ENCODE data around the gene LLGL1. TPM values are rescaled to one million over a fixed set of nuclear protein-coding genes. Genes with fewer than 3 reads are reported as not detected.

LLGL1 gene
- total RNA-seq, 1 donor from 2014 or later, result 61.2 TPM

DNA sequence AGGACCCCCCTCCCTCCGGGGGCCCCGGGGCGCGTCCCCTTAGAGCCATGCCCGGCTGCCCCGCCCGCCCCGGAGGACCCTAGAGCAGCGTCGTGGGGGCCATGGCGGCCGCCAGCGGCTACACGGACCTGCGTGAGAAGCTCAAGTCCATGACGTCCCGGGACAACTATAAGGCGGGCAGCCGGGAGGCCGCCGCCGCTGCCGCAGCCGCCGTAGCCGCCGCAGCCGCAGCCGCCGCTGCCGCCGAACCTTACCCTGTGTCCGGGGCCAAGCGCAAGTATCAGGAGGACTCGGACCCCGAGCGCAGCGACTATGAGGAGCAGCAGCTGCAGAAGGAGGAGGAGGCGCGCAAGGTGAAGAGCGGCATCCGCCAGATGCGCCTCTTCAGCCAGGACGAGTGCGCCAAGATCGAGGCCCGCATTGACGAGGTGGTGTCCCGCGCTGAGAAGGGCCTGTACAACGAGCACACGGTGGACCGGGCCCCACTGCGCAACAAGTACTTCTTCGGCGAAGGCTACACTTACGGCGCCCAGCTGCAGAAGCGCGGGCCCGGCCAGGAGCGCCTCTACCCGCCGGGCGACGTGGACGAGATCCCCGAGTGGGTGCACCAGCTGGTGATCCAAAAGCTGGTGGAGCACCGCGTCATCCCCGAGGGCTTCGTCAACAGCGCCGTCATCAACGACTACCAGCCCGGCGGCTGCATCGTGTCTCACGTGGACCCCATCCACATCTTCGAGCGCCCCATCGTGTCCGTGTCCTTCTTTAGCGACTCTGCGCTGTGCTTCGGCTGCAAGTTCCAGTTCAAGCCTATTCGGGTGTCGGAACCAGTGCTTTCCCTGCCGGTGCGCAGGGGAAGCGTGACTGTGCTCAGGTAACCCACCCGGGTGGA lies 41.0 kb upstream of the LLGL1 start:
- H3K36me3 Mint-ChIP-seq, result peaks cover 11% of the 10 kb centered on the region
- TF ChIP-seq, protein P1, sequence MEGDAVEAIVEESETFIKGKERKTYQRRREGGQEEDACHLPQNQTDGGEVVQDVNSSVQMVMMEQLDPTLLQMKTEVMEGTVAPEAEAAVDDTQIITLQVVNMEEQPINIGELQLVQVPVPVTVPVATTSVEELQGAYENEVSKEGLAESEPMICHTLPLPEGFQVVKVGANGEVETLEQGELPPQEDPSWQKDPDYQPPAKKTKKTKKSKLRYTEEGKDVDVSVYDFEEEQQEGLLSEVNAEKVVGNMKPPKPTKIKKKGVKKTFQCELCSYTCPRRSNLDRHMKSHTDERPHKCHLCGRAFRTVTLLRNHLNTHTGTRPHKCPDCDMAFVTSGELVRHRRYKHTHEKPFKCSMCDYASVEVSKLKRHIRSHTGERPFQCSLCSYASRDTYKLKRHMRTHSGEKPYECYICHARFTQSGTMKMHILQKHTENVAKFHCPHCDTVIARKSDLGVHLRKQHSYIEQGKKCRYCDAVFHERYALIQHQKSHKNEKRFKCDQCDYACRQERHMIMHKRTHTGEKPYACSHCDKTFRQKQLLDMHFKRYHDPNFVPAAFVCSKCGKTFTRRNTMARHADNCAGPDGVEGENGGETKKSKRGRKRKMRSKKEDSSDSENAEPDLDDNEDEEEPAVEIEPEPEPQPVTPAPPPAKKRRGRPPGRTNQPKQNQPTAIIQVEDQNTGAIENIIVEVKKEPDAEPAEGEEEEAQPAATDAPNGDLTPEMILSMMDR (conservative IDR thresholded peaks at IDR 0.05), result no peak
- H3K4me3 Mint-ChIP-seq, result peak overlapping the region; percentile 99
- peaks cover 46% of the 10 kb centered on the region for H3K4me1 Mint-ChIP-seq (ENCODE audit: unreplicated experiment)
- no peak for DNase-seq (ENCODE audit: extremely low spot score, unreplicated experiment)
- no peaks in the 10 kb centered on the region for H3K9me3 Mint-ChIP-seq
- H3K27me3 Mint-ChIP-seq, result peaks cover 3% of the 10 kb centered on the region
- peak overlapping the region; percentile 91 for H3K27ac Mint-ChIP-seq

DNA sequence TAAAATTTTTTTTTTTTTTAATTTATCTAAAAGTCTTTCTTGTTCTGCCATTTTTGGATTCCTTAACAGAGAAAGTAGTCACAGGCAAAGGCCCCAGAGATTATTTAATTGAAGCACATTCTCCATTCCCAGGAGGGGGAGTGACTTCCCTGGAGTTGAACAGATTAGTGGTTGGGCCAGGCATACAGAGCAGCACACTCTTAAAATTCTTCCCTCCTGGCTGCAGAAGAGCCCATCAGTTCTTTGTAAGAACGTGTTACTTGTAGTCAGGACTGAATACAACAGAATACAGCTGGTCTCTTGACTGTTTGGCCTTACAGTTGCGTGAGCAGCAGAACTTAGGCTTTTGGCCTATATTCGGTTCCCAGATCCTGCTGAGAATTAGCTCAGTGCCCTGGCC lies 40.0 kb upstream of the LLGL1 start:
- Mint-ChIP-seq H3K27ac (peak overlapping the region; percentile 91), H3K9me3 (no peaks in the 10 kb centered on the region), H3K4me1 (ENCODE audit: unreplicated experiment) (peaks cover 47% of the 10 kb centered on the region)

DNA sequence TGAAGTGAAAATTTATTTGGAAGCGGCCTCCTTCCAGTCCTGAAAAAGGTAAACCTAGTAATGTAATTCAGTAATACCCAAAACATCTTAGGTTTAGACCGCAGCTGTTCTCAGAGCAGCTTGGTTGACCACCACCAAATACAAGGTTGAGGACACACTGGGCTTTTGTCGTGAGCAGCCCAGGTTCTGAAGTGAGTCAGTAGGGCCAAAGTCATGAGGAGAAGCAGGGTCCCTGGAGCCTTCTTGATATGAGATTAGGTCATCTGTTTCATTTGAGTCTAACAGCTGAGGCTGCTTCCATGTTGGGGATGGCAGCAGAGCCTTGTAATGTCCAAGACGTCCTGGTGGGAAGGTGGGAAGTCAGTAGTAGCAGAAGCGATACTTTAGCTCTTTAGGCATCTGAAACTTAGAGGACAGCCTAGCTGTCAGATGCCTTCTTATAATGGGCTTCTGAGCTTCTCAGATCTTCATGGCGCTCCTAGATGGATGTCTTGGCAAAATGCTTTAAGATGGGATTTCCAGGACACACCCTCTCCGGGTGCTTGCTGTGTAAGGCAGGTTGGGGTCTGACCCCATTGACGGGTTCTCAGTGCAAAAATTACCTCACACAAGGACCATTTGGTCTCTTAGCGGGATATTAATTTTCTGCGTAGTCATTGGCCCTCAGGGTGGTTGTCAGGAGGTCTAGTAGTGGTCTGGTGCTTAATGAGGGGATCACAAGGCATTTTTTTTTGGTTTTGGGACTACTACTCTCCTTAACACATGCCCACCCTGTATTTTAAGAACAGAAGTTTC lies 39.4 kb upstream of the LLGL1 start:
- TF ChIP-seq, protein P1 (conservative IDR thresholded peaks at IDR 0.05), result no peak
- H3K4me1 Mint-ChIP-seq (ENCODE audit: unreplicated experiment), result peaks cover 53% of the 10 kb centered on the region
- DNase-seq (ENCODE audit: extremely low spot score, unreplicated experiment), result no peak
- H3K9me3 Mint-ChIP-seq, result no peaks in the 10 kb centered on the region
- peak overlapping the region; percentile 91 for H3K27ac Mint-ChIP-seq
- H3K36me3 Mint-ChIP-seq, result peaks cover 20% of the 10 kb centered on the region
- peak overlapping the region; percentile 99 for H3K4me3 Mint-ChIP-seq
- peaks cover 3% of the 10 kb centered on the region for H3K27me3 Mint-ChIP-seq

More for the DNA sequence above, 40.0 kb upstream of the LLGL1 start:
- Mint-ChIP-seq H3K36me3 (peaks cover 18% of the 10 kb centered on the region), H3K4me3 (peak overlapping the region; percentile 99), H3K27me3 (peaks cover 3% of the 10 kb centered on the region)
- TF ChIP-seq, protein P1 (conservative IDR thresholded peaks at IDR 0.05), result no peak
- DNase-seq (ENCODE audit: extremely low spot score, unreplicated experiment), result no peak

DNA sequence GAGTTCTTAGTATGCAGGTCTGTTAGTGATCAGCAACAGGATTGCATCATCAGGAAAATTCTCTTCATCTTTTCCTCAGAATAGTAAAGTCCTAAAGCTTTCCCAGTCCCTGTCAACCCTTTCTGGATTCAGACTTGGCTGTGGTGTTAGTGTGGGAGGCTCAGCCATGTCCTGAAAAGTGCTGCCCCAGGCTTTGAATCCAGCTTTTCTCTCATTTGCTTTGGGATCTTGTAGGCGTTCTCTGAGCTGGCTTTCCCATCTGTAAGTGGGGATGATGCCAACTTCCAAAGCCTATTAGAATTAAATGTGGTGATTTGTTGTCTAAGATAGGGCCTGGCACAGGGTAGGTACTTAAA lies 38.8 kb upstream of the LLGL1 start:
- Mint-ChIP-seq H3K4me3 (peak overlapping the region; percentile 99), H3K9me3 (no peaks in the 10 kb centered on the region), H3K4me1 (ENCODE audit: unreplicated experiment) (peaks cover 58% of the 10 kb centered on the region), H3K36me3 (peaks cover 25% of the 10 kb centered on the region), H3K27ac (peak overlapping the region; percentile 5), H3K27me3 (peaks cover 3% of the 10 kb centered on the region)
- TF ChIP-seq, protein P1 (conservative IDR thresholded peaks at IDR 0.05), result no peak
- DNase-seq (ENCODE audit: extremely low spot score, unreplicated experiment), result no peak

DNA sequence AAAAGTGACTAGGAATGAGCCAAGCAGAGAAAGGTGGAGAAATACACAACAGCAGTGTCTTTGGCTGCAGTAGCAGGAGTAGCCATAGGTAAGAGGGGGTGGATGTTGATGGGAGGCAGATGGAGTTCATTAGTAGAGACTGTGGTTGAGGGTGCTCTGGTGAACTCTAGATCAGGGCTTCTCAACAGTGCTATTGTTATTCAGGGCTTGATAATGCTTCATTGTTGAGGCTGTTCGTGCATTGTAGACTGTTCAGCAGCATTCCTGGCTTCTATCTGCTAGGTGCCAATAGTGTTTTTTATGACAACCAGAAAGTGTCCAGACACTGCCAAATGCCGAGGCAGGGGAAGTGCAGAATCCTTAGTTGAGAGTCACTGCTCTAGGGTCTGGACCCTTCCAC lies 38.2 kb upstream of the LLGL1 start:
- Mint-ChIP-seq H3K27me3 (peaks cover 3% of the 10 kb centered on the region), H3K27ac (peak overlapping the region; percentile 5), H3K4me1 (ENCODE audit: unreplicated experiment) (peaks cover 54% of the 10 kb centered on the region), H3K4me3 (peak overlapping the region; percentile 99), H3K9me3 (no peaks in the 10 kb centered on the region), H3K36me3 (peaks cover 25% of the 10 kb centered on the region)
- no peak for DNase-seq (ENCODE audit: extremely low spot score, unreplicated experiment)
- TF ChIP-seq, protein P1 (conservative IDR thresholded peaks at IDR 0.05), result no peak

All from type B pancreatic cell (in vitro differentiated cells).